HG03460 (cell line): Measurements from ENCODE around the gene TRPM7.
"Not testable (repeated sequence)": the region's sequence is repeated elsewhere in the genome, so short reads cannot be mapped to it uniquely, and the experiment has no call there.

Experiments
- ATAC-seq: cut with Tn5 transposase; IDR thresholded peaks from one replicate; pipeline ENCODE4 v1.9.1; 2021; ENCODE audit not compliant: unreplicated experiment

Gene TRPM7

GRCh38 chr15:50670115-50670514 is 16.5 kb downstream of the TRPM7 start:
- no peak for ATAC-seq

- no peak for ATAC-seq
Observed at GRCh38 chr15:50669611-50670010, 17.0 kb downstream of the TRPM7 start.

GRCh38 chr15:50665938-50666337 is 20.7 kb downstream of the TRPM7 start:
- no peak for ATAC-seq

- ATAC-seq = no peak
Observed at GRCh38 chr15:50655555-50655954, 31.0 kb downstream of the TRPM7 start.

GRCh38 chr15:50653156-50653743 is 33.3 kb downstream of the TRPM7 start:
- no peak for ATAC-seq

GRCh38 chr15:50652671-50653070 is 33.9 kb downstream of the TRPM7 start:
- ATAC-seq = no peak

- no peak for ATAC-seq
Observed at GRCh38 chr15:50641318-50641717, 45.3 kb downstream of the TRPM7 start.

GRCh38 chr15:50636146-50636545 is 50.5 kb downstream of the TRPM7 start:
- ATAC-seq = no peak

- ATAC-seq = no peak
Observed at GRCh38 chr15:50633653-50634052, 52.9 kb downstream of the TRPM7 start.

- ATAC-seq = no peak
Observed at GRCh38 chr15:50628421-50628820, 58.2 kb downstream of the TRPM7 start.

GRCh38 chr15:50627351-50628055 is 59.1 kb downstream of the TRPM7 start:
- ATAC-seq = no peak

- ATAC-seq = no peak
Observed at GRCh38 chr15:50624616-50625168, 61.9 kb downstream of the TRPM7 start.

- ATAC-seq = not testable (repeated sequence)
Observed at GRCh38 chr15:50622361-50622943, 64.1 kb downstream of the TRPM7 start.

GRCh38 chr15:50616960-50617359 is 69.6 kb downstream of the TRPM7 start:
- ATAC-seq = not testable (repeated sequence)

- not testable (repeated sequence) for ATAC-seq
Observed at GRCh38 chr15:50616554-50616953, 70.0 kb downstream of the TRPM7 start.

- ATAC-seq = no peak
Observed at GRCh38 chr15:50613600-50613999, 73.0 kb downstream of the TRPM7 start.

GRCh38 chr15:50607129-50607528 is 79.5 kb downstream of the TRPM7 start:
- ATAC-seq = no peak

- no peak for ATAC-seq
Observed at GRCh38 chr15:50605462-50605861, 81.1 kb downstream of the TRPM7 start.

- ATAC-seq = not testable (repeated sequence)
Observed at GRCh38 chr15:50602028-50602427, 84.6 kb downstream of the TRPM7 start.

- ATAC-seq = no peak
Observed at GRCh38 chr15:50594311-50594710, 92.3 kb downstream of the TRPM7 start.

GRCh38 chr15:50593761-50594160 is 92.8 kb downstream of the TRPM7 start:
- no peak for ATAC-seq

- ATAC-seq = no peak
Observed at GRCh38 chr15:50590288-50590687, 96.3 kb downstream of the TRPM7 start.
